GM12891 (cell line): Measurements from ENCODE around the gene FOXN3.

Experiments used
- POLR2A ChIP-seq: IDR thresholded peaks from 2 replicates; pipeline ENCODE4 v1.6.1; 2011; ENCODE audit warnings: low read depth, low read length, control low read depth
- POLR2AphosphoS5 ChIP-seq: IDR thresholded peaks from 2 replicates; pipeline ENCODE4 v1.6.1; 2011; ENCODE audit warnings: low read depth, low read length, control low read depth
- TAF1 ChIP-seq: IDR thresholded peaks from 2 replicates; pipeline ENCODE4 v1.6.1; 2011; ENCODE audit warnings: low read depth, low read length, control low read depth

GRCh38 chr14:89382487-89382886 is 34.5 kb downstream of the FOXN3 start:
- no peak for TF ChIP-seq POLR2A
- no peak for TF ChIP-seq TAF1
- no peak for TF ChIP-seq POLR2AphosphoS5
